GM18873 (cell line): Measurements from ENCODE around the gene DNAAF5.
"Not testable (repeated sequence)": the region's sequence is repeated elsewhere in the genome, so short reads cannot be mapped to it uniquely, and the experiment has no call there.

Experiments used
- ATAC-seq: cut with Tn5 transposase; IDR thresholded peaks from one replicate; pipeline ENCODE4 v1.9.1; 2021; ENCODE audit warnings: mild to moderate bottlenecking, moderate library complexity, moderate number of reproducible peaks; ENCODE audit not compliant: unreplicated experiment, low FRiP score

DNAAF5 gene

GRCh38 chr7:744128-744520 lies 17.6 kb downstream of the DNAAF5 start:
- ATAC-seq, result not testable (repeated sequence)

- no peak for ATAC-seq
These were observed 18.4 kb downstream of the DNAAF5 start for GRCh38 chr7:744854-745430.

- no peak for ATAC-seq
These were observed 19.1 kb downstream of the DNAAF5 start for GRCh38 chr7:745431-746154.

- no peak for ATAC-seq
These were observed 19.9 kb downstream of the DNAAF5 start for GRCh38 chr7:746155-747061.

DNA sequence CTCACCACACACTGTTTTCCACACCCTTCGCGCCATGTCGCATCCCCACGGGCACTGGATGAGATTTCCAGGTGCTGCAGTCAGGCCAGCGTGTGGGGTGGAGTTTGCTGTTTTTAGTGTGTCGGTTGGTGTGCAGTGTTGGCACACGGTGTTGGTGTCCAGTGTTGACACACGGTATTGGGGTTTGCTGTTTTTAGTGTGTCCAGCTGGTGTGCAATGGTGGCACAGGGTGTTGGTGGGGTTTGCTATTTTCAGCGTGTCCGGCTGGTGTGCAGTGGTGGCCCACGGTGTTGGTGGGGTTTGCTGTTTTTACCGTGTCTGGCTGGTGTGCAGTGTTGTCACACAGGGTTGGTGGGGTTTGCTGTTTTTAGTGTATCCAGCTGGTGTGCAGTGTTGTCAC lies 20.7 kb downstream of the DNAAF5 start:
- no peak for ATAC-seq

GRCh38 chr7:748446-748845 lies 21.9 kb downstream of the DNAAF5 start:
- ATAC-seq, result no peak

- ATAC-seq, result no peak
These were observed 22.6 kb downstream of the DNAAF5 start for GRCh38 chr7:749140-749551.

- no peak for ATAC-seq
These were observed 23.8 kb downstream of the DNAAF5 start for GRCh38 chr7:750111-750905.

- no peak for ATAC-seq
These were observed 25.3 kb downstream of the DNAAF5 start for GRCh38 chr7:751826-752225.

GRCh38 chr7:752256-752655 lies 25.8 kb downstream of the DNAAF5 start:
- ATAC-seq, result not testable (repeated sequence)

DNA sequence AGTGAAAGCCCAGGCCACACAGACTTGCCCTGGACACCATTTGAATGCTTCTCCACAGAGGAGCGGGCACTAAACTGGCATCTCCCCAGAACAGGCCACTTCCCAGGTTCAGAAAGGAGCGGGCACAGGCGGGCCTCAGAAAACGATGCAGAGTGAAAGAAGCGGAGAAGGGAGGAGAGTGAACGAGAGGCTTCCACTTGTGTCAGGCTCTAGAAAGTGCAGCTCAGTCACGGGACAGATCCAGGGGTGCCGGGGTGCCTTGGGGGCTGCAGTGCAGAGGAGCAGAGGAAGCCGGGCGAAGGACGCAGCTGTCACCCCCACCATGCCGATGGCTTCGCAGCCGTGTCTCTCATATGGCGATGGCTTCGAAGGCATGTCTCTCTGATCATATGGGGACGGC lies 26.7 kb downstream of the DNAAF5 start:
- ATAC-seq, result no peak

GRCh38 chr7:754531-755412 lies 28.3 kb downstream of the DNAAF5 start:
- ATAC-seq, result no peak

GRCh38 chr7:755413-755805 lies 28.9 kb downstream of the DNAAF5 start:
- no peak for ATAC-seq

- ATAC-seq, result no peak
These were observed 29.9 kb downstream of the DNAAF5 start for GRCh38 chr7:756231-756927.

GRCh38 chr7:756928-757560 lies 30.5 kb downstream of the DNAAF5 start:
- ATAC-seq, result no peak

- no peak for ATAC-seq
These were observed 31.3 kb downstream of the DNAAF5 start for GRCh38 chr7:757741-758163.

GRCh38 chr7:759569-759968 lies 33.1 kb downstream of the DNAAF5 start:
- no peak for ATAC-seq

GRCh38 chr7:760006-760405 lies 33.5 kb downstream of the DNAAF5 start:
- ATAC-seq, result no peak
